ENCODE results near the gene DXO. TPM values are rescaled to one million over a fixed set of nuclear protein-coding genes. Genes with fewer than 3 reads are reported as not detected.

Gene DXO
- total RNA-seq, 1 donor = 16.1 TPM

GRCh38 chr6:31968791-31969711 lies 2.9 kb downstream of the DXO start:
- H3K27me3 ChIP-seq (ENCODE audit: insufficient read depth, low read length) = no peaks in the 10 kb centered on the region
- no peaks in the 10 kb centered on the region for H3K9me3 ChIP-seq (ENCODE audit: low read depth, low read length)
- no peak overlapping the region for H3K4me3 ChIP-seq (ENCODE audit: low read length)
- H3K4me1 ChIP-seq (ENCODE audit: insufficient read depth, low read length) = peaks cover 25% of the 10 kb centered on the region

DNA sequence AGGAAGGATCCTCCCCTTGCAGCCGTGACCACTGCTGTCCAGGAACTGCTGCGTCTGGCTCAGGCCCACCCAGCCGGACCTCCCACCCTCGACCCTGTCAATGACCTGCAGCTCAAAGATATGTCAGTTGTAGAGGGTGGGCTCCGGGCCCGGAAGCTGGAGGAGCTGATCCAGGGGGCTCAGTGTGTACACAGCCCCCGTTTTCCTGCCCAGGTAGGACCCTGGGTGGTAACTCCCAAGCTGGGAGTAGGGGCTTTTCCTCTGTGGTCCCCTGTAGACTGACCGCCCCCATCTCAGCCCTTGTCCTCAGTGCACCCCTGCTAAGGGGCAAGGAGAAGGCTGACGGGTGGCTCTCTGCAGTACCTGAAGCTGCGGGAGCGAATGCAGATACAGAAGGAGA lies 3.6 kb downstream of the DXO start:
- Histone ChIP-seq H3K9me3 (ENCODE audit: low read depth, low read length) (no peaks in the 10 kb centered on the region), H3K4me1 (ENCODE audit: insufficient read depth, low read length) (peaks cover 21% of the 10 kb centered on the region), H3K4me3 (ENCODE audit: low read length) (no peak overlapping the region), H3K27me3 (ENCODE audit: insufficient read depth, low read length) (no peaks in the 10 kb centered on the region)

- Histone ChIP-seq H3K27me3 (ENCODE audit: insufficient read depth, low read length) (no peaks in the 10 kb centered on the region), H3K4me3 (ENCODE audit: low read length) (no peak overlapping the region), H3K9me3 (ENCODE audit: low read depth, low read length) (no peaks in the 10 kb centered on the region), H3K4me1 (ENCODE audit: insufficient read depth, low read length) (peaks cover 17% of the 10 kb centered on the region)
Measured at GRCh38 chr6:31967926-31968320, 4.0 kb downstream of the DXO start.

- H3K9me3 ChIP-seq (ENCODE audit: low read depth, low read length) = no peaks in the 10 kb centered on the region
- no peak overlapping the region for H3K4me3 ChIP-seq (ENCODE audit: low read length)
- peaks cover 12% of the 10 kb centered on the region for H3K4me1 ChIP-seq (ENCODE audit: insufficient read depth, low read length)
- no peaks in the 10 kb centered on the region for H3K27me3 ChIP-seq (ENCODE audit: insufficient read depth, low read length)
Measured at GRCh38 chr6:31966997-31967925, 4.7 kb downstream of the DXO start.

- Histone ChIP-seq H3K4me3 (ENCODE audit: low read length) (no peak overlapping the region), H3K9me3 (ENCODE audit: low read depth, low read length) (no peaks in the 10 kb centered on the region), H3K27me3 (ENCODE audit: insufficient read depth, low read length) (no peaks in the 10 kb centered on the region), H3K4me1 (ENCODE audit: insufficient read depth, low read length) (peaks cover 10% of the 10 kb centered on the region)
Measured at GRCh38 chr6:31966506-31966905, 5.4 kb downstream of the DXO start.

GRCh38 chr6:31965700-31966099 lies 6.2 kb downstream of the DXO start:
- Histone ChIP-seq H3K4me3 (ENCODE audit: low read length) (no peak overlapping the region), H3K9me3 (ENCODE audit: low read depth, low read length) (no peaks in the 10 kb centered on the region), H3K4me1 (ENCODE audit: insufficient read depth, low read length) (peaks cover 2% of the 10 kb centered on the region), H3K27me3 (ENCODE audit: insufficient read depth, low read length) (no peaks in the 10 kb centered on the region)

DNA sequence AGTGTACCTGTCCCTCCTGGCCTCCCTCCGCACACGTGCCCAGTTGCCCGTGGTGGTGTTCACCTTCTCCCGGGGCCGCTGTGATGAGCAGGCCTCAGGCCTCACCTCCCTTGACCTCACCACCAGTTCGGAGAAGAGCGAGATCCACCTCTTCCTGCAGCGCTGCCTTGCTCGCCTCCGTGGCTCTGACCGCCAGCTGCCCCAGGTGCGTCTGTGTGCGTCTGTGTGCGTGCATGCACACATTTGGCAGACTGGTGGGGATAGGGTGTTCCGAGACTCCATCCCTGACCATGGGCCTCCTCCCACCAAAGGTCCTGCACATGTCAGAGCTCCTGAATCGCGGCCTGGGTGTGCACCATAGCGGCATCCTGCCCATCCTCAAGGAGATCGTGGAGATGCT lies 8.0 kb downstream of the DXO start:
- H3K27me3 ChIP-seq (ENCODE audit: insufficient read depth, low read length) = no peaks in the 10 kb centered on the region
- no peaks in the 10 kb centered on the region for H3K9me3 ChIP-seq (ENCODE audit: low read depth, low read length)
- no peak overlapping the region for H3K4me3 ChIP-seq (ENCODE audit: low read length)
- peaks cover 12% of the 10 kb centered on the region for H3K4me1 ChIP-seq (ENCODE audit: insufficient read depth, low read length)

DNA sequence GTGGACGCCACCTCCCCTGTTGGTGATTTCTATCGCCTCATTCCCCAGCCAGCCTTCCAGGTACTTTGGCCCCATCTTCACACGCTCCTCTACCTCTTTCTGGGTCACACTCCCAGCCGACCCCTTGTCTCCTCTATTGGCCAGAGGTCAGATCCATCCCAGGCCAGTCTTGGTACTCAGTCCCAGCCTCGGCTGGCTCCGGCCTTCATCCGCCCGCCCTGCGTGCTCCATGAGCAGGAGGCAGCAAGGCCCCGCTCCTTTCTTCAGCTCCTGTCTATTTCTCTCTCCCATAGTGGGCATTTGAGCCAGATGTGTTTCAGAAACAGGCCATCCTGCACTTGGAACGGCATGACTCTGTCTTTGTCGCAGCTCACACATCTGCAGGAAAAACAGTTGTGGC lies 10.3 kb downstream of the DXO start:
- Histone ChIP-seq H3K4me3 (ENCODE audit: low read length) (no peak overlapping the region), H3K4me1 (ENCODE audit: insufficient read depth, low read length) (peaks cover 21% of the 10 kb centered on the region), H3K27me3 (ENCODE audit: insufficient read depth, low read length) (no peaks in the 10 kb centered on the region), H3K9me3 (ENCODE audit: low read depth, low read length) (no peaks in the 10 kb centered on the region)

DNA sequence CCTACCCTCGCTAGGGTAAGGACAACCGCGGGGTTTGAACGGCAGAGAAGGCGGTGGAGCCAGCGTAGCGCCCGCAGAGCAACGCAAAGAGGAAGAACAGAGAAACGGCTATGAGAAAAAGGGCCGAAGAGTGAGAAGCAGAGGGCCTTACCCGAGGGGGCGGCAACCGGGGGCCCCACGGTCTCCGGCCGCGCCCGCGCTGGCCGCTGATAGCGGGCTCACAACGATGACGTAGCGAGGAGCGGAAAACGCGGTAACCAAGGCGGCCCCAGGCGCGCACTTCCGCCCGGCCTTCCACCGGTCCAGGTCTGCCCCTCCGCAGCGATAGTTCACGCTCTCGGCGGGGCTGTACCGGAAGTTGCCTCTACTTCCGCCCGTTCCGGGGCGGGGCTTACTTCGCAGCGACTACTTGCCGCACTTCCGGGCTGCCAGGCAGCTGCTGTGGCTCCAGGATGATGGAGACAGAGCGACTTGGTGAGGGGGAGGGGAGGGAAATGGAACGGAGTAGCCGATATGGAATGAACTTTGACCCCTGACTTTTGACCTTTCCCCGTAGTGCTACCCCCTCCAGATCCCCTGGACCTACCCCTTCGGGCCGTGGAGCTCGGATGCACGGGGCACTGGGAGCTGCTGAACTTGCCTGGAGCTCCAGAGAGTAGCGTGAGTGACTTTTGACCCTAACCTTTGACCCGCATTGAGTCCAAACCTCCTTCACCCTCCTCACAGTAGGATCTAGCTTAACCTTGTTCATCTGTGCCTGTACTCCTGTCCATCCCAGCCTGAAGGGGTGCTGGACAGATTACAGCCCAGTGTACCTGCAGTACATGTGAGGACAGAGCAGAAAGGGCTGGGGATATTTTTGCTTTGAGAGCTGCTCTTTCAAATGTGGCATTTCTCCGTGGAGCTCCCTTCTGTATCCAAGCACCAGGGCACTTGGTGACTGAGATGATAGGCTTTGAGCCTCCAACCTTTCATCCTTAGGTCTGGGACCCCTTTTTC lies 12.9 kb downstream of the DXO start, which contains the start of the genes NELFE and SKIC2:
NELFE (minus strand) TSS at position 231 of the 999 bp plus-strand sequence. CDS start 525 bp downstream, outside the sequence.
SKIC2 (plus strand) TSS at position 435 of the 999 bp plus-strand sequence; CDS start at position 453, 18 bp downstream.
- H3K4me1 ChIP-seq (ENCODE audit: insufficient read depth, low read length) = peaks cover 21% of the 10 kb centered on the region
- no peaks in the 10 kb centered on the region for H3K9me3 ChIP-seq (ENCODE audit: low read depth, low read length)
- H3K27me3 ChIP-seq (ENCODE audit: insufficient read depth, low read length) = no peaks in the 10 kb centered on the region
- peak within 1 kb of the TSS; percentile 90 for H3K4me3 ChIP-seq (ENCODE audit: low read length)

- no peaks in the 10 kb centered on the region for H3K9me3 ChIP-seq (ENCODE audit: low read depth, low read length)
- peak overlapping the region; percentile 90 for H3K4me3 ChIP-seq (ENCODE audit: low read length)
- no peaks in the 10 kb centered on the region for H3K27me3 ChIP-seq (ENCODE audit: insufficient read depth, low read length)
- peaks cover 21% of the 10 kb centered on the region for H3K4me1 ChIP-seq (ENCODE audit: insufficient read depth, low read length)
Measured at GRCh38 chr6:31958412-31958740, 13.6 kb downstream of the DXO start.

- no peaks in the 10 kb centered on the region for H3K9me3 ChIP-seq (ENCODE audit: low read depth, low read length)
- H3K27me3 ChIP-seq (ENCODE audit: insufficient read depth, low read length) = no peaks in the 10 kb centered on the region
- peaks cover 21% of the 10 kb centered on the region for H3K4me1 ChIP-seq (ENCODE audit: insufficient read depth, low read length)
- no peak overlapping the region for H3K4me3 ChIP-seq (ENCODE audit: low read length)
Measured at GRCh38 chr6:31956796-31957195, 15.1 kb downstream of the DXO start.

GRCh38 chr6:31954511-31954910 lies 17.4 kb downstream of the DXO start:
- H3K4me1 ChIP-seq (ENCODE audit: insufficient read depth, low read length) = peaks cover 13% of the 10 kb centered on the region
- H3K9me3 ChIP-seq (ENCODE audit: low read depth, low read length) = no peaks in the 10 kb centered on the region
- no peak overlapping the region for H3K4me3 ChIP-seq (ENCODE audit: low read length)
- no peaks in the 10 kb centered on the region for H3K27me3 ChIP-seq (ENCODE audit: insufficient read depth, low read length)

DNA sequence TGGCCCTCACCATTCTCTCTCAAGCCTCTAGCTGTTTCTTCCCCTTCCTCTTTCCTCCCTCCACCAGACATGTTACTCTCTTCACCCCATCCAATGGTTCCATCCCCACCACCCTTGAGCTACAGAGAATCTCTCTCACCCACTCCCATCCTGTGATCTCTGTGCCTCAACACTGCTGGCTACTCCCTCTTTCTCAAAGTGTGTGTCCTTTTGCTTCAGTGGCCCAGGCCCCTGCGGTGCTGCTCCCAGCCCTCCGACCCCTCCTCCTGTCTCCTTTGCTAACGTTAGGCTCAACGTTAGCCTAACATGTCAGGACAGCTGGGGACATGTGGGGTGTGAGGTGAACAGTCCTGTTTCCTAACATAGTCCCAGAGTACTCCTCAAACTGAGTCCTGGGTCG lies 19.0 kb downstream of the DXO start:
- Histone ChIP-seq H3K27me3 (ENCODE audit: insufficient read depth, low read length) (no peaks in the 10 kb centered on the region), H3K4me1 (ENCODE audit: insufficient read depth, low read length) (peaks cover 2% of the 10 kb centered on the region), H3K4me3 (ENCODE audit: low read length) (no peak overlapping the region), H3K9me3 (ENCODE audit: low read depth, low read length) (no peaks in the 10 kb centered on the region)

- H3K9me3 ChIP-seq (ENCODE audit: low read depth, low read length) = no peaks in the 10 kb centered on the region
- H3K4me1 ChIP-seq (ENCODE audit: insufficient read depth, low read length) = no peaks in the 10 kb centered on the region
- H3K27me3 ChIP-seq (ENCODE audit: insufficient read depth, low read length) = no peaks in the 10 kb centered on the region
- no peak overlapping the region for H3K4me3 ChIP-seq (ENCODE audit: low read length)
Measured at GRCh38 chr6:31952140-31952805, 19.7 kb downstream of the DXO start.

Data from mononuclear cell (primary cell).